ENCODE measurements around the gene TTC17.
"Not testable (repeated sequence)": the region's sequence is repeated elsewhere in the genome, so short reads cannot be mapped to it uniquely, and the experiment has no call there.

Gene TTC17

DNA sequence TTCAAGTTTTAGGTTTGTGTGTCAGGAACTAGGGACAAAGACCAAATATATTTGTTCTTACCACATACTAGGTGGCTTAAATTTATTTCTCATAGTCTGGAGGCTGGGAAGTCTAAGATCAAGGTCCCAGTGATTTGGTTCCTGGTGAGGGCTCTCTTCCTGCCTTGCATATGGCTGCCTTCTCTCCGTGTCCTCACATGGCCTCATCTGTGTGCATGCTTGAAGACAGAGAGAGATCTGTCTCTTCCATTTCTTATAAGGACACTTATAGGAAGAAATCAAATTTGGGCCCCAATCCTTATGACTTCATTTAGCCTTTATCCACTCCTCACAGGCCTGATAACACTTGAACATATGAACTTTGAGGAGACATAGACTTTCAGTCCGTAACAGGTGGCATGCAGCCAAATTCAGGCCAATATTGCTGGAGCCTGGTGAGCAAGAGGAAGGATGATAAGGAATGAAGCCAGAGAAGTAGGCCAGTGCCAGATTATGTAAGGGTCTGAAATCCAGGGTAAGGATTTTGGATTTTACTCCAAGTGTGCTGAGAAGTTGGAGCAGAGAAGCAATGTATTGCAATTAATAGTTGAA lies 35.1 kb downstream of the TTC17 start:
- no peak for DNase-seq

- no peak for DNase-seq
Observed at GRCh38 chr11:43396617-43397016, 37.9 kb downstream of the TTC17 start.

GRCh38 chr11:43397251-43397650 lies 38.5 kb downstream of the TTC17 start:
- no peak for DNase-seq

DNA sequence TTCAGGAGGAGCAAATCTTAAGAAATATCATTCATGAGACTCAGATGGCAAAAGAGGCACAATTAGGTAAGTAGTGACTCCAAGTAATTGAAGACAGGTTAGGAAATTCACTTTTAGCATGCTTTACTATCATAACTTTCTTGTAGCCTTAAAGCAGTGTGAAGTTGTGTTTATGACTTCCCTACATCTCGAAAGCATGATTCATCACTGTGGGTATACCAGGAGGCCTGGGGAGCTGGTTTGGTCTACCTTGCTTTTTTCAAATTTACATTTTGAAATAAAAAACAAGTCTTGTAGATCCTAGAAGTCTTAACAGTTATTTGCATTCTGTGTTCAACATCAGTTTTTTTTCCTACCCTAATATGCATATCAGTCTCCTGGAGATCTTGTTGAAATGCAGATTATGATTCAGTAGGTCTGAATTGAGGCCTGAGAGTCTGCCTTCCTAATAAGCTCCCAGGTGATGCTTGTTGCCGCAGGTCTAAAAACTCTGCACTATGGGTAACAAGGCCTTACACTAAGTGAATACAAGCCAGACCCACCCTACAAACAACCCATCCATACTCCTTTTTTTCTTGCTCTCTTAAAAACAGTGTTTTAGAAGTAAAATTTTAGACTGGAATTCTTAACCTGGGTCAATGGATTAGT lies 41.4 kb downstream of the TTC17 start:
- peak in 1 of 2 donors; percentile 7 for DNase-seq

- no peak for DNase-seq
Observed at GRCh38 chr11:43401252-43401651, 42.5 kb downstream of the TTC17 start.

GRCh38 chr11:43401811-43402210 lies 43.1 kb downstream of the TTC17 start:
- DNase-seq: not testable (repeated sequence)

- DNase-seq: no peak
Observed at GRCh38 chr11:43403357-43404231, 44.9 kb downstream of the TTC17 start.

GRCh38 chr11:43404406-43404805 lies 45.7 kb downstream of the TTC17 start:
- DNase-seq: no peak

DNA sequence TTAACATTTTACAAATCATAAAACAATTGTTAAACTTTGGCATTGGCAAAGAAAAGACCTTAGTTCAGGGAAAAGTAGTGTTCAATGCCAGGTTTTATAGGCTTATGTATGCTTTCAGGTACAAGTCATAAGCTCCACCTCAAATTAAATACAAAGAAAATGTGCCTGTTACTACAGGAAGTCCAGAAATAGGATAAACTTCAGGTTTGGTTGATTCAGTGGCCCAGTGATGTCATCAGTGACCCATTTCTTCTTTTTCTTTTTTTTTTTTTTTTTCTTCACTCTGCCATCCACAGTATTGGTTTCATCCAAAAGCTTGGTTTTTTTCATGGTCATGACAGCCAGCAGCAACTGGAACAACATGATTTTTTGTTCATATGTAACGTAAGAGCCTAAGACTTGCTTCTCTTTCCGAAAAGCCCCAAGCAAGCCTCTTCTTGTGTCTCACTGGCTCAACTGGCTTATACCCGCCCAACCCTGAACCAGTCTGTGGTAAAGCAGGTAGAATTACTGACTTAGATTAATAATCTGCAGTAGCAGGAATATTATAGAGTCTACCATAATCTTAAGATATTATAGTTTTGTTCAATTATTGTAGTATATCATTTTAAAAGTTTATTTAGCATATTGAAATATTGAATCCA lies 46.2 kb downstream of the TTC17 start:
- DNase-seq: no peak

GRCh38 chr11:43408277-43408676 lies 49.6 kb downstream of the TTC17 start:
- DNase-seq: no peak

GRCh38 chr11:43410394-43410793 lies 51.7 kb downstream of the TTC17 start:
- no peak for DNase-seq

DNA sequence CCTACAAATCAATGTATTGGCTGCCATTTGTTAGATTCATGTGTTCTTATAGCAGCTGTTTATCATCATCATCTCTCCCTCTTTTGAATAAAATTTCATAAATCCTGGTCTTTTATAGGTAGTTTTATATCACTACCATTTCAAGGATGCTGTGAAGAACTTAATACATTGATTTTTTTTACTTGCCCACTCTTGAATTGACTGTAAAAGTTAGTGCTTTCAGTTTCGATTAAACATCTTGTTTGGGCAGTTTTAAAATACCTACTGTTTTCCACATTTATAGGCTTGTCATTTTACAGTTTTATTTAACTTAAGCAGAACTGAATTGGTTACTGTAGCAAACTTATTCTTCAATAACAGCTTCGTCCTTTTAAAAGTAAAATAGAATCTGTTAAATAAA lies 59.5 kb downstream of the TTC17 start:
- no peak for DNase-seq

- peak; percentile 17 to 29 for DNase-seq
Observed at GRCh38 chr11:43419460-43419859, 60.7 kb downstream of the TTC17 start.

DNA sequence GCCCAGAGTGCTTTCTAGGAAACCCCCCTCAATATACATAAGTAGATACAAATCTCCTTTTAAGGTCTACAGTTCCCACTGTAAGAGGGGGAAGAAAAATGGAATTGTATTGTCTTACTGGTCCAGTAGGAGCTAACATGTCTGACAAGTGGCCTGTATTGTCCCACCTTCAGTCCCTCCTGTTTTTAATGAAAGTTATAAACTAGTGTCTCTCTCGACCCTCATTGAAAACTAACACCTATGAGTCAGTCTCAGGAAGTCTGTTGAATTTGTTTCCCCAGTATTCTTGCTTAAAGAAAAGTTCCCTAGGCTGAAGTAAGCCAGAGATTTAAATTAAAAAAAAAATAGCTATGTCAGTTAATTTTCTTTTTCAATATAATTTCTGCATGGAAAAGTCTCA lies 69.3 kb downstream of the TTC17 start:
- no peak for DNase-seq

DNA sequence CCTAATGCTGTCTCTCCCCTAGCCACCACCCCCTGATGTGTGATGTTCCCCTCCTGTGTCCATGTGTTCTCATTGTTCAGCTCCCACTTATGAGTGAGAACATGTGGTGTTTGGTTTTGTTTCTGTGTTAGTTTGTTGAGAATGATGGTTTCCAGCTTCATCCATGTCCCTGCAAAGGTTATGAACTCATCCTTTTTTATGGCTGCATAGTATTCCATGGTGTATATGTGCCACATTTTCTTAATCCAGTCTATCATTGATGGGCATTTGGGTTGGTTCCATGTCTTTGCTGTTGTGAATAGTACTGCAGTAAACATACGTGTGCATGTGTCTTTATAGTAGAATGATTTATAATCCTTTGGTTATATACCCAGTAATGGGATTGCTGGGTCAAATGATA lies 72.2 kb downstream of the TTC17 start:
- not testable (repeated sequence) for DNase-seq

GRCh38 chr11:43434893-43435292 lies 76.2 kb downstream of the TTC17 start:
- DNase-seq: no peak

DNA sequence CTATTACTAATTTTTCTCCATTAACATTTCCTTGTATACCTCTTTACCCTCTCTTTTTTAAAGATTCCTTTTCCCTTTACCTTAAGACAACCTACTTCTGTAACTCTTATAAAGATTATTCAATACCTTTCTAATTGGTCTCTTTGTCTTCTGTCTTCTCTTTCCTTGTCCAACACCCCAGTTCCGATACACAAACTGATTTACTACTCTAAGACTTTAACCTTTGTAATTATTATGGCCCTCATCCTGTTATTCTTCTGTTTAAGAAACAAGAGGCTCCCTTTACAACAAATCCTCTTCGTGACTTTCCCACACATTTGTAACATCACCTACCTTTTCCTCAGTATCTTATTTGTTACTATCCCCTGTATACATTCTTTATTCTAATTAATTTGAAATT lies 81.8 kb downstream of the TTC17 start:
- DNase-seq: no peak

GRCh38 chr11:43443811-43444210 lies 85.1 kb downstream of the TTC17 start:
- no peak for DNase-seq

GRCh38 chr11:43447151-43447550 lies 88.4 kb downstream of the TTC17 start:
- no peak for DNase-seq

DNA sequence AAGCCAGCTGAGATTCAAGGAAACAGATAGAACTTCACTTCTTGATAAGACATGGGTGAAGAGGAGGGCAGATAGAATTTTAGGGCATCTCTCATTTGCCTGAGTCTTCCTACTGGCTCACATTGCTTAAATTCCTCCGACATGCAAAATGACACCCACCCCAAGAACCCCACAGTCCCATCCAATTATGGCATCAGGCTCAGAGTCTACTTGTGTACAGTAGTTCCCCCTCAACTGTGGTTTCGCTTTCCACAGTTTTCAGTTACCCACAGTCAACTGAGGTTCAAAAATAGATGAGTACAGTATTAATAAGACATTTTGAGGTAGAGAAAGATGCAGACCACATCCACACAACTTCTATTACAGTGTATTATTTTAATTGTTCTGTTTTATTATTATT lies 99.8 kb downstream of the TTC17 start:
- no peak for DNase-seq

DNA sequence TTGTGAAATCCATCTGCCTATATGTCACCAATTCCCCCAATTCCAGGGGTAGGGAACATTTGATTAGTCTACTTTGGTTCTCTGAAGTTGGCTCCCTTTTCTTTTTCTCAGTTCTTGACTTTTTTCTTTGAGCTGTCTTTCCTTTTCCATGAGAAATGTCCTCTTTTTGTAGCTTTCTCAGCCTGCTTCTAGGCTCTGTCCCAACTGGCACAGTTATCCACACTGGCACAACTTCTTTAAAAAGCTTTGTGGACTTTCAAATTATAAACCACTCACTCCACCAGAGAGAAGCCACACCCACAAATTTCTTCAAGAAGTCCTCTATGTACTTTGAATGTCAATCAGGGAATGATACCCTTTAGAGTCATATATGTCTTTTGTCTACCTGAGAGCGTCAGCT lies 100.5 kb downstream of the TTC17 start:
- no peak for DNase-seq

- DNase-seq: no peak
Observed at GRCh38 chr11:43462359-43462758, 103.6 kb downstream of the TTC17 start.

GRCh38 chr11:43467958-43468357 lies 109.2 kb downstream of the TTC17 start:
- no peak for DNase-seq

DNA sequence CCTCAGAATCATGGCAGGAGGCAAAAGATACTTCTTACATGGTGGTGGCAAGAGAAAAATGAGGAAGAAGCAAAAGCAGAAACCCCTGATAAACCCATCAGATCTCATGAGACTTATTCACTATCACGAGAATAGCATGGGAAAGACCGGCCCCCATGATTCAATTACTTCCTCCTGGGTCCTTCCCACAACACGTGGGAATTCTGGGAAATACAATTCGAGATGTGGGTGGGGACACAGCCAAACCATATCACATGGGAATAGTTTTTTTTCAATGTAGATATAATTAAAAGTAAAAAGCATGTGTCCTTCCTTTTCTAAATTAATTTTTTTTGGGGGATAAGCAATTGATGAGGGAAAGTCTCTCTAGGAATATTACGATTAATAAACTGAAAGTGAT lies 118.8 kb downstream of the TTC17 start:
- DNase-seq: not testable (repeated sequence)

Data from stimulated activated CD4-positive, alpha-beta T cell treated with anti-CD3 and anti-CD28 coated beads, Interleukin-2, amount 100 ng/mL, for 48 hours (primary cell).